GM19452 (cell line): ENCODE measurements around the gene NDUFV3.
A peak's percentile ranks its signal among the peaks of the same experiment; 100 is the strongest.
"Not testable (repeated sequence)": the region's sequence is repeated elsewhere in the genome, so short reads cannot be mapped to it uniquely, and the experiment has no call there.

Experiments
- ATAC-seq: cut with Tn5 transposase; IDR thresholded peaks from one replicate; pipeline ENCODE4 v1.9.1; 2021; ENCODE audit not compliant: unreplicated experiment

NDUFV3 gene

GRCh38 chr21:42855937-42856335 lies 37.2 kb upstream of the NDUFV3 start:
- no peak for ATAC-seq

GRCh38 chr21:42857216-42857615 lies 35.9 kb upstream of the NDUFV3 start:
- ATAC-seq: no peak

- ATAC-seq: no peak
Measured at GRCh38 chr21:42858185-42858847, 34.8 kb upstream of the NDUFV3 start.

GRCh38 chr21:42858957-42859890 lies 33.9 kb upstream of the NDUFV3 start:
- no peak for ATAC-seq

- ATAC-seq: no peak
Measured at GRCh38 chr21:42859891-42860230, 33.2 kb upstream of the NDUFV3 start.

GRCh38 chr21:42860345-42860744 lies 32.8 kb upstream of the NDUFV3 start:
- no peak for ATAC-seq

- ATAC-seq: no peak
Measured at GRCh38 chr21:42861311-42861847, 31.7 kb upstream of the NDUFV3 start.

- no peak for ATAC-seq
Measured at GRCh38 chr21:42861848-42862400, 31.2 kb upstream of the NDUFV3 start.

GRCh38 chr21:42862774-42863503 lies 30.2 kb upstream of the NDUFV3 start:
- no peak for ATAC-seq

GRCh38 chr21:42863504-42863870 lies 29.6 kb upstream of the NDUFV3 start:
- no peak for ATAC-seq

GRCh38 chr21:42864286-42864685 lies 28.8 kb upstream of the NDUFV3 start:
- no peak for ATAC-seq

- no peak for ATAC-seq
Measured at GRCh38 chr21:42864815-42865775, 28.0 kb upstream of the NDUFV3 start.

GRCh38 chr21:42865776-42866160 lies 27.3 kb upstream of the NDUFV3 start:
- no peak for ATAC-seq

GRCh38 chr21:42868196-42868595 lies 24.9 kb upstream of the NDUFV3 start:
- ATAC-seq: no peak

- no peak for ATAC-seq
Measured at GRCh38 chr21:42873096-42873495, 20.0 kb upstream of the NDUFV3 start.

GRCh38 chr21:42875811-42876210 lies 17.3 kb upstream of the NDUFV3 start:
- ATAC-seq: not testable (repeated sequence)

- ATAC-seq: peak; percentile 23
Measured at GRCh38 chr21:42878678-42878992, 14.5 kb upstream of the NDUFV3 start.

- ATAC-seq: peak; percentile 80
Measured at GRCh38 chr21:42878993-42879787, 13.9 kb upstream of the NDUFV3 start, which contains the start of gene WDR4. Gene WDR4 (minus strand): TSS chr21:42879539. CDS start chr21:42879495, 44 bp downstream.

- no peak for ATAC-seq
Measured at GRCh38 chr21:42880352-42880751, 12.8 kb upstream of the NDUFV3 start.
